Stimulated activated CD8-positive, alpha-beta memory T cell treated with anti-CD3 and anti-CD28 coated beads, Interleukin-7, amount 100 ng/mL, for 4 hours (primary cell): ENCODE data around the gene RPP25.
A peak's percentile ranks its signal among the peaks of the same experiment; 100 is the strongest.

Experiments used
- DNase-seq, 2 donors: peaks; one replicate each; pipeline ENCODE4 v3.0.0-alpha.2; 2020; ENCODE audit warnings: low read depth in 2 of 2

The RPP25 gene, protein sequence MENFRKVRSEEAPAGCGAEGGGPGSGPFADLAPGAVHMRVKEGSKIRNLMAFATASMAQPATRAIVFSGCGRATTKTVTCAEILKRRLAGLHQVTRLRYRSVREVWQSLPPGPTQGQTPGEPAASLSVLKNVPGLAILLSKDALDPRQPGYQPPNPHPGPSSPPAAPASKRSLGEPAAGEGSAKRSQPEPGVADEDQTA

DNA sequence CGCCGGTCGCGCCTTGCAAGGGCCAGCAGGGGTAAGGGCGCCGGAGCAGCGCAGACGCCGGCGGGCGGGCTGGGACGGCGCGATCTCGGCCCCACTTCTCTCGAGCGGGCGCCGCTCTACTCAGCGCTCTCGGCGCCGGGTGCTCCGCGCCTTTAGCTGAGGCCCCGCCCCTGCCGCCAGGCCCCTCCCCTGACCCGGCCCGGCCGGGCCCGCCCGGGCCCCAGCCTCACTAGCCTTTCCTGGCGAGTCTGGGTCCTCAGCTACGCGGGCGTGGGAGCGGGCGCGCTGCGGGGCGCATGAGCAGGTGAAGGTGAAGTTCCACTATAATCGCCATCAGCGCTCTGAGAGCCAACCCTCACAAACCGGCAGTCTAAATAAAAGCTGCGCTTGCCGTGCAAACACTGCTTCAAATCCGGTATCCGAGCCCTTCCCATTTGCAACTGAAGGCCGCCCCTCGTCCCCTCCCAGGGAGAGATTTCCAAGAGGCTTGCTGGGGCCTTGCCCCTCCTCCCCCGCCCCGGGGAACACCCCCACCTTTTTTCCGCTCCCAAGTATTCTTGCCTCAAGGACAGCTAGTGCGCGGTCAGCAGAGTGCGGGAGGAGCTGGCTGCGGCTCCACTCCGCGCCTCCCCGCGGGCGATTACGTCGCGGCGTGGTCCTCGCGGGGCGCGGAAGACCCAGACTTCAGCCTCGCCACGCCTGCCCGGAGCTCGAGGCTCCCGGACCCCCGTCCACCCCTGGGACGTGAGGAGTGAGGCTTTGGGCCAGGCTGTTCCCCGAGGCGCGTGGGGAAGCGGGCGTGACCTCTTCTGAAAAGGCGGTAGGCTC lies at the start of gene RPP25:
TSS of gene RPP25 (minus strand) at position 125 of the 828 bp plus-strand sequence. CDS start 189 bp downstream, outside the sequence.
- peak; percentile 26 to 69 for DNase-seq

GRCh38 chr15:75002398-75002797 lies 45.8 kb upstream of the RPP25 start:
- DNase-seq: no peak

GRCh38 chr15:75001310-75001709 lies 44.7 kb upstream of the RPP25 start:
- DNase-seq: no peak

DNA sequence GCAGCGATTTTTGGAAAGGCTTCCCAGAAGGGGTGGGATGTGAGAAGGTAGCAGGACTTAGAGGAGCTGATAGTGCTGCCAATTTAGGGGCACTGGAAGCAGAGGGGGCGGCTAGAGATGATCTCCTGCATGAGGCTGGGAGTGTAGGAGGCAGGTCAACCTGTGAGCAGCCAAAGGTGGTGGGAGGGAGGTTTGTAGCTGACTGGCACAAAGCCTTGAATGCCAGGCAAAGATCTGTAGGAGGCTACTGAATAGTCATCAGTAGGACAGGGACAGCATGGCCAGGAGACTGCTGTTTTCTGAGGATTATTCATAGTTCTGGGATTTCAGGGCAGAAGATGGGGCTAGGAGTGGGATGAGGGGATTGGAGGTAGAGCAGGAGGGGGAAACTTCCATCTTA lies 41.0 kb upstream of the RPP25 start:
- DNase-seq: no peak

- DNase-seq: no peak
These were observed 40.6 kb upstream of the RPP25 start for GRCh38 chr15:74997141-74997540.

DNA sequence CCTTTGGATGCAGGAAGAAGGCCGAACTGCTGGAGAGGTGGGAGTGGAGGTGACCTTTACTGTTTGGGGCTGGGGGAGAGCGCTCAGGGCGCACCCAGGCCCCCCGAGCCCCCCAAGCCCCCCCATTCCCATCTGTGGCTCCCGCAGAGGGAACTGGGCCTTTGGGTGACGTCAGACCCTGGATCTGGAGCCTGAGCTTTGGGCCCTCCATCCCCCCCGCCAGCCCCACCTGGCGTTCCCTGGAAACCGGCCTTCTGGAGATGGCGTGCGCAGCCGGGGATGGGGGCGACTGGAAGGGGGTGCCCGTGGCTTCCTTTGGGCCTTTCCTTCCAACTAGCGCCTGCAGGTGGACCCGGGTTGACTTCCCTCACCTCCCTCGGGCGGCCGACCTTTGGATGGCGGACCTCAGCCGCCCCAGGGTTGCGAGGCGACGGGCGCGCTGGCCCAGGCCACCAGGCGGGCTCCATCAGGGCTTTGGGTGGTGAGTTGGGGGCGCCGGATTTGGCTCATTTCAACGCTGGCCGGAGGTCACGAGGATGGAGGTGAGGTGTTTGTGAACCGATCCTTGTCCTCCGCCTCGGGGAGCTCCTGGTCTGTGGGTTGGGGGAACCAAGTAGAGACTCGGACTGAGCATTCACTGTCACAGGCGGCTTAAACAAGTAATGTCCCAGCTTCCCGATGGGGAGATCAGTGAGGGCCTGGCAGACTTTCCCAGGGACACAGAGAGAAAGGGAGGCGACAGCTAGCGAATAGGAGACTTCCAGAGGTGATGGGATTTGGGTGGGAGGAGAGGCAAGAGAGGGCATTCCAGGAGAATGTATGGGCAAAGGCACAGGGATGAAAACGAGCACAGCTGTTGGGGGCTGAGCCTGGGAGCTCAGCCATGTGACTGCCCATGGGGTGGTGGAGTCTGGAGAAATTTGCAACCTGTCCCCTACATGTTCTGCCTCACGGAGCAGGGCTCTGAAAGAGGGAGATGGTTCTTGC lies 39.5 kb upstream of the RPP25 start:
- DNase-seq: no peak

DNA sequence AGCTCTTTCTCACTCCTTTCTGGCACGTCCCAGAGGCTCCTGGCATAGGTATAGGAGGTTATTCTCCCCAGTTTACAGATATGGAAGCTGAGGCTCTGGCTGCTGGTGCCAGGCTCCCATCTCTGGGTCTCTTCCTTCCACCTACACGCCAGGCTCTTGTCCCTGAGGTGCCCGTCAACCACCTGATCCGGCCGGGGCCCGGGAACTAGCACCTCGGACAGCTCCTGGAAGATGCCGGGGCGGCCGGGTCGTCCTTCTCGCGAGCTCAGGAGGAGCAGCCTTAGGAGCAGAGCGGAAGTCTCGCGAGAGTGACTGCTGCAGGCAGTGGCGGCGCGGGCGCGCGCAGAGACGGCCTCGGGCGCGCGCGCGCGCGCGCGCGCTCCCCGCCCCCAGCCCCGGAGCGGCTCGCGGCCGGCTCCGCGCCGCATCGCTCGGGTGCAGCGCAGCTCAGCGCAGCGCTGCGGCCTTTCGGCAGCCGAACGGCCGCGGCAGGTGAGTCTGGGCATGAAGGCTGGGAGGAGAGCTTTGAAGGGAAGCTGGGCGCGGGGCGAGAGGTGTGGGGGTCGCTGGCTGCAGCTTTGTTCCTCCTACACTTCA lies 38.7 kb upstream of the RPP25 start, which contains the start of gene SCAMP5:
TSS of gene SCAMP5 (plus strand) at position 382 of the 597 bp plus-strand sequence. CDS start 16,277 bp downstream, outside the sequence.
- DNase-seq: peak; percentile 70 to 77

DNA sequence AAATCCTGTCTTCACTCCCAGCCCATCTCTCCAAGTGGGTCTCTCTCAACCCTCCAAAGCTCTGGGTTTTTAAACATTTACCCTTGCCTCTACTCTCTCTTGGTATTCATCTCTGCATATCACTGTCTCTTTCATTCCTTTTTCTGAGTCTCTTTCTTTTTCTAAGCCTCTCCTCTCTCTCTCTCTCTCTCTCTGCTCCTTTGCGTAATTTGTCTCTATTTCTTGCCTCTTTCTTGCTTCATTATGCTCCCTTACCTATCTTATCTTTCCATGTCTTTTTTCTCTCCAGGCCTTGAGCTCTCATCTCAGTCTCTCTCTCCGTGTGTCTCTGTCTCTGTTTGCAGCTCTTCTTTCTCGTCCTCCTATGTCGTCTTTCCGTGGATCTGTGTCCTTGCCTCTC lies 38.1 kb upstream of the RPP25 start:
- no peak for DNase-seq

DNA sequence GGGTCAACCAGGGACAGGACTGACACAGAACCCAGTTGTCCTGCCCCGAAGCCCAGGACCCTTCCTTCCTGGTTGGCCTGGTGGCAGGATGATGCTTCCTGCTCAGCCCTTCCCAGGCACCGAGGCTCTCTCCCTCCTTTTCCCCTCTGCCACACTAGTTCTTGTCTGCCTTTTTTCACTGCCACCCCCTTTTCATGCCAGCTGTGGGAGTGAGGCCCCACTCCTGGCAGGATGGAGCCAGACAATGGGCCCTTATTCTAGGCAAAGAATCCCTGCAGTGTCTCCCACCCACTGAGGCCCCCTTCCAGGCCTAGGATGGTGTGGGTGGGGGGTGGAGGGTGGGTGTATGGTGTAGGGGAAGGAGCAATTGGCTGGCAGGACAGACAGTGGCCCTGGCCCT lies 37.7 kb upstream of the RPP25 start:
- DNase-seq: no peak

- DNase-seq: no peak
These were observed 36.0 kb upstream of the RPP25 start for GRCh38 chr15:74992619-74993018.

DNA sequence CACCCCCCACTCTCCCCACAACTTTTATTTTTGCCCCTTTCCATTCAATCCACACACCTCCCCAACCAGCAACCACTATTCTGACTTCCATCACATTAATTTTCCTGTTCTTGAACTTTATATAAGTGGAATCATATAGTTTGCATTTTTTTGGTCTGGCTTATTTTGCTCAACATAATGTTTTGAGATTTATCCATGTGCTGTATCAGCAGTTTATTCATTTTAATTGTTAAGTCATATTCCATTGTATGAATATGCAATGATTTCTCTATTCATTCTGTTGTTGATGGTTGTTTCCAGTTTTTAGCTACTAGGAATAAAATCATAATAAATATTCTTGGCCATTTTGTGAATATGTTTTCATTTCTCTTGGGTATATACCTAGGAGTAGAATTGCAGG lies 33.0 kb upstream of the RPP25 start:
- no peak for DNase-seq

DNA sequence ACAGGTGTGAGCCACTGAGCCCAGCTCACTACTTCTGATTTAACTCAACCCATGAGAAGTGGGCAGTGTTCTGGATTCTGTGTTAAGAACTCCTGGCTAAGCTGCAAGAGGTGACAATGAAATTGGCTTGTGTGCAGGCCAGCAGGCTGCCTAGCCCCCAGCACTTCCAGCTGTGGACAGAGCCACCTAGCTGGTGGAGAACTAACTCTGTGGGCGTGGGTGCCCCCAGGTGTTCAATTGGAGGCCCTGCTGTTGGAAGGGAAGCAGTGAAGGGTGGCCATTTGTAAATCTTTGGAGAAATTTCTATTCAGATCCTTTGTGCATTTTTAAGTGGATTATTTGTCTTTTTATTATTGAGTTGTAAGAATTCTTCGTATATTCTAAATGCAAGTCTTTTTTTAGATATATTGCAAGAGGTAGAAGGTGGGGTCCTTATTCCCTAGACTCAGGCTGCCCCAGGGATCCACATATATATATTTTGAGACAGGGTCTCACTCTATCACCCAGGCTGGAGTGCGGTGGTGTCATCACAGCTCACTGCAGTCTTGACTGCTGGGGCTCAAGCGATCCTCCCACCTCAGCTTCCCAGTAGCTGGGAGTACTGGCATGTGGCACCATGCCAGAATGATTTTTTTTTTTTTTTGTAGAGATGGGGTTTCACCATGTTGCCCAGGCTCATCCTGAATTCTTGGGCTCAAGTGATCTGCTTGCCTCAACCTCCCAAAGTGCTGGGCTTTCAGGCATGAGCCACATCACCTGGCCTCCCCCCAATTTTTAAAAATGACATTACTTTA lies 31.6 kb upstream of the RPP25 start:
- no peak for DNase-seq

DNA sequence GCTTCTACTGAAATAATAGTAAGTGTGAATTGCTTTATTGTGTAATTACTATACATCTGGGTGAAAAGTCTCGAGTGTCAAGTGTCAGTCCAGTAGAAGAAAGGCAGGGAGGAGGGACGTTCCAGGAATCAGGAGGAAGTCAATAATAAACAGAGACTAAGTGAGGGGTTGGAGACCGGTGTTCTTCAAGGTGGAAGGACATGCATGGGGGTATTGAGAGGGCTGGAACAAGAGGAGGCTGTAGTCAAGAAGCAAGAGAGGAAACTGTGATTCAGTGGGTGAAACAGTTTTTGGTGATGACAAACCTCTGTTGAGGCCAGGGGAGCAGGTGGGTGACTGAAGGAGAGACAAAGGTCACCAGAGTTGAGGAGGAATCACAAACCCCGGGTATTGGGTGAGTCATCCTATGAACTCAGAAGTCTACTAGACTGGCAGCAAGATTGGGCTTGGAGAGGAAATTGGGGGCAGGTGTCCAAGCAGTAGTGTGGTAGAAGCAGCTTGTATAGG lies 27.2 kb upstream of the RPP25 start:
- peak; percentile 15 to 18 for DNase-seq

GRCh38 chr15:74982183-74982582 lies 25.6 kb upstream of the RPP25 start:
- no peak for DNase-seq

DNA sequence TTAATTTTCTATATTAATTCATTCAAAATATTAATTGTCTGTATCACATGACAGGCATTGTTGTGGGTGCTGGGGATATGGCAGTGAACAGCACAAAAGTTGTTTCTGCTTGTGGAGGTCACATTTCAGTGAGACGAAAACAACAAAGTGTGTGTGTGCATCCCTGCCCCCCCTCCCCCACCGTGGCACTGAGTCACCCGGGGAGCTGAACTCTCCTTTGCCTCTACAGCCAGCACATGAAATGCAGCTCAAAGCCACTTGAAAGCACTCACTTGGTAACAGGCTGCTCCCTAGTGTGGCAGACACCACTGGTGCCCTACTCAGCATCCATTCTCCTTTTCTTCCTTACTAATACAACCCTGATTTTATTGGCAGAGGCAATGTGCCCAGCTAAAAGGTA lies 21.9 kb upstream of the RPP25 start:
- DNase-seq: peak; percentile 8 to 34

DNA sequence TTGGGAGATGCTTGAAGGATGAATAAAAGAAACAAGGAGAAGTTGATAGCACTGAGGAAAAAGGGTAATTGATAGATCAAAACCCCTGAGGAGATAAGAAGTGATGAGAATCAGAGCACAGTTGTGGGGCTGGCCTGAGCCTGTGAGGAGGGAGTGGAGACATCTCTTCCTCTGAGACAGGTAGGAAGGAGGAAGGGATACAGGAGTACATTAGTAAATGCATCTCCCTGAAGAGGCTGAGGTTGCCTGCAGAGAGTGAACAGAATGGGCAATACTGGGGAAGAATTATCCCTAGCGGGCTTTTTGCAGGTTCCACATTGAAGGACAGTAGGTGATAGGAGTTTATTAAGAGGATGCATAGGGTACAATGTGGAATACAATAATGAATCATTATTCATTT lies 21.5 kb upstream of the RPP25 start:
- no peak for DNase-seq

GRCh38 chr15:74977599-74977998 lies 21.0 kb upstream of the RPP25 start:
- DNase-seq: no peak

DNA sequence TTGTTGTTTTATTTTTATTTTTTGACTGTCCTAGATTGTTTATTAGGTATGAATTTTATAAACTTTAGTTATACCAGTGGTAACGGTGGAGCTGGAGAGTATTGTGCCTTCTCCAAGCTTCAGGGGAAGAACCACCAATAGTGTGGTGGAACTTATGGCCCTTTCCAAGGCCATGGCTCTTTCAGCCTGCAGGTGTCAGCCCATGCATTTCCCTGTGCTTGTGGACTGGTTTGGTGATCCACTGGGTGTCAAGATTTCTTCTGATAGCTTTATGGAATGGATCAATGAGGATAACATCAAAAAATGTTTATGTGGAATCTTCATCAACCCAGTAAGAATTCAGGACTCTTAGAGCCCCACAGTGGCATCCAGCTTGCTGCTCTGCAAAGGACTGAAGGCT lies 19.6 kb upstream of the RPP25 start:
- no peak for DNase-seq

- DNase-seq: no peak
These were observed 11.1 kb upstream of the RPP25 start for GRCh38 chr15:74967670-74968069.

- no peak for DNase-seq
These were observed 8.2 kb upstream of the RPP25 start for GRCh38 chr15:74964794-74965193.

DNA sequence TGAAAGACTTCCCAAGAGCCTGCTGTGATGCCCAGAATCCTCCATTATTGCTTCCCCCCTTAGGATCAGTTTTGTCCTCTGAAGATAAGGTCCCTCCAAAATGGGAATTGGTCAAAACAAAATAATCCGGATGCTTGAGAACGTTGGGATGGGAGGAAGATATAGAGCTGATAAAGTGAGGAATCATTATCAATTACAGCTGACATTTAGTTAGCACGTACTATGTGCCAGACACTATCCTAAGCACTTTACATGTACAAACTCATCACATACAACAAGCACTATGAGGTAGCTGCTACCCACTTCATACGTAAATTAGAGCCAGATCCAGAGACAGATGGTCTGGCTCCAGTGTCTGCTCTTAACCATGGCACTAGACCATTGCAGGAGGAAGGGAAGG lies 6.6 kb upstream of the RPP25 start:
- no peak for DNase-seq
